Liver (tissue), 9 donors: ENCODE data around the gene CACNG4. TPM values are rescaled to one million over a fixed set of nuclear protein-coding genes. Genes with fewer than 3 reads are reported as not detected.

Experiments
- DNase-seq: peaks from one replicate; pipeline ENCODE4 v3.0.0-alpha.2; 2017; ENCODE audit warnings: low spot score
- H3K27ac ChIP-seq, 2 donors: one replicate each; pipeline ENCODE4 v1.7.0; 2013; ENCODE audit warnings: inconsistent platforms in 2 of 2, low read length in 2 of 2, control low read depth in 1 of 2, low read depth in 1 of 2, mild to moderate bottlenecking in 1 of 2
- H3K27me3 ChIP-seq, 4 donors: one replicate each; pipeline versions ENCODE4 v1.6.1 to v1.7.0; 2013; ENCODE audit warnings: low read length in 3 of 4, inconsistent platforms in 1 of 4, mild to moderate bottlenecking in 1 of 4, moderate library complexity in 1 of 4; ENCODE audit not compliant: control insufficient read depth in 4 of 4, insufficient read depth in 4 of 4
- H3K36me3 ChIP-seq, 4 donors: one replicate each; pipeline versions ENCODE4 v1.6.1 to v1.7.0; 2013; ENCODE audit warnings: low read length in 3 of 4, mild to moderate bottlenecking in 3 of 4, low read depth in 1 of 4, moderate library complexity in 1 of 4; ENCODE audit not compliant: control insufficient read depth in 4 of 4, insufficient read depth in 3 of 4
- H3K4me1 ChIP-seq, 4 donors: one replicate each; pipeline versions ENCODE4 v1.6.1 to v1.7.0; 2013; ENCODE audit warnings: low read length in 3 of 4, mild to moderate bottlenecking in 3 of 4, moderate library complexity in 1 of 4; ENCODE audit not compliant: control insufficient read depth in 4 of 4, insufficient read depth in 4 of 4
- H3K4me3 ChIP-seq, 3 donors: one replicate each; pipeline versions ENCODE4 v1.6.1 to v1.7.0; 2013; ENCODE audit warnings: low read length in 3 of 3, control low read depth in 1 of 3, low read depth in 1 of 3, mild to moderate bottlenecking in 1 of 3
- H3K9ac ChIP-seq, 2 donors: one replicate each; pipeline ENCODE4 v1.7.0; 2013; ENCODE audit warnings: low read length in 2 of 2, mild to moderate bottlenecking in 2 of 2, moderate library complexity in 2 of 2, control low read depth in 1 of 2, low read depth in 1 of 2
- H3K9me3 ChIP-seq, 4 donors: one replicate each; pipeline versions ENCODE4 v1.6.1 to v1.7.0; 2013; ENCODE audit warnings: low read length in 3 of 4; ENCODE audit not compliant: control insufficient read depth in 4 of 4
- ATF3 ChIP-seq: IDR thresholded peaks from 2 replicates; pipeline ENCODE4 v1.6.1; 2016; ENCODE audit warnings: antibody characterized with exemption
- CTCF ChIP-seq: fragments of 150-350 bp; IDR thresholded peaks from 2 replicates; pipeline ENCODE4 v1.5.1; 2017; ENCODE audit warnings: improper control_type of control experiment, low read depth, low read length; ENCODE audit not compliant: missing input control
- EGR1 ChIP-seq, 2 donors: IDR thresholded peaks; 2 replicates each; pipeline ENCODE4 v1.6.1; 2016 to 2018; ENCODE audit warnings: antibody characterized with exemption in 2 of 2, low read depth in 2 of 2
- FOXA1 ChIP-seq: IDR thresholded peaks from 2 replicates; pipeline ENCODE4 v1.6.1; 2016; ENCODE audit warnings: antibody characterized with exemption
- FOXA2 ChIP-seq: IDR thresholded peaks from 2 replicates; pipeline ENCODE4 v1.6.1; 2016; ENCODE audit warnings: antibody characterized with exemption
- GABPA ChIP-seq, 2 donors: IDR thresholded peaks in 1 of 2; conservative IDR thresholded peaks in 1 of 2; 2 replicates each; pipeline ENCODE4 v1.6.1; 2016; ENCODE audit warnings: antibody characterized with exemption in 2 of 2, mild to moderate bottlenecking in 1 of 2, moderate library complexity in 1 of 2
- HNF4A ChIP-seq, 2 donors: conservative IDR thresholded peaks; 2 replicates each; pipeline ENCODE4 v1.6.1; 2016; ENCODE audit warnings: antibody characterized with exemption in 2 of 2, mild to moderate bottlenecking in 2 of 2
- HNF4G ChIP-seq: IDR thresholded peaks from 2 replicates; pipeline ENCODE4 v1.6.1; 2016; ENCODE audit warnings: antibody characterized with exemption
- JUND ChIP-seq, 2 donors: IDR thresholded peaks; 2 replicates each; pipeline ENCODE4 v1.6.1; 2016; ENCODE audit warnings: antibody characterized with exemption in 2 of 2
- MAX ChIP-seq: IDR thresholded peaks from 2 replicates; pipeline ENCODE4 v1.6.1; 2016; ENCODE audit warnings: antibody characterized with exemption
- NR2F2 ChIP-seq: IDR thresholded peaks from 2 replicates; pipeline ENCODE4 v1.6.1; 2016; ENCODE audit warnings: antibody characterized with exemption
- RAD21 ChIP-seq, 2 donors: IDR thresholded peaks; 2 replicates each; pipeline ENCODE4 v1.6.1; 2016; ENCODE audit warnings: antibody characterized with exemption in 2 of 2, mild to moderate bottlenecking in 2 of 2
- REST ChIP-seq: IDR thresholded peaks from 2 replicates; pipeline ENCODE4 v1.6.1; 2016; ENCODE audit warnings: antibody characterized with exemption, mild to moderate bottlenecking
- RXRA ChIP-seq, 2 donors: IDR thresholded peaks; 2 replicates each; pipeline ENCODE4 v1.6.1; 2017 to 2018; ENCODE audit warnings: antibody characterized with exemption in 2 of 2, mild to moderate bottlenecking in 1 of 2
- SP1 ChIP-seq: IDR thresholded peaks from 2 replicates; pipeline ENCODE4 v1.6.1; 2018; ENCODE audit warnings: antibody characterized with exemption, mild to moderate bottlenecking
- TAF1 ChIP-seq: conservative IDR thresholded peaks from 2 replicates; pipeline ENCODE4 v1.6.1; 2016; ENCODE audit warnings: antibody characterized with exemption, mild to moderate bottlenecking
- YY1 ChIP-seq: IDR thresholded peaks from 2 replicates; pipeline ENCODE4 v1.6.1; 2016; ENCODE audit warnings: antibody characterized with exemption, mild to moderate bottlenecking
- ZBTB33 ChIP-seq: IDR thresholded peaks from 2 replicates; pipeline ENCODE4 v1.6.1; 2016; ENCODE audit warnings: antibody characterized with exemption
- WGBS: extraction: QIAGEN DNeasy Blood & Tissue Kit; methylation state at CpG from one replicate; pipeline ENCODE4 v1.1.7; 2013; 5-methylcytosine and 5-hydroxymethylcytosine counted together
- polyA plus RNA-seq, 2 donors: library from polyadenylated mRNA; stranded (reverse) in 1 of 2; unstranded in 1 of 2; fragments of 200-250 nt in 1 of 2; fragments of >200 nt in 1 of 2; fragmentation: Nextera tagmentation in 1 of 2; extraction: Ambion mirVana in 1 of 2; gene quantifications; one replicate each; pipeline versions ENCODE4 v1.2.1 to v1.2.3, GENCODE V29; 2013 to 2015
- total RNA-seq, 2 donors: library from RNA; depleted of rRNA; stranded (reverse); fragments of >200 nt; gene quantifications; one replicate each; pipeline ENCODE4 v1.2.3, GENCODE V29; 2014
- donor health status: healthy.
- donor health status: healthy.
- donor health status: healthy.
- donor health status: healthy.
- donor health status: healthy.

The CACNG4 gene
- total and polyA plus RNA-seq, 4 donors = 0.02 to 0.09 (median 0.08) TPM; not detected in 1

GRCh38 chr17:67050471-67051154 is 86.1 kb downstream of the CACNG4 start:
- WGBS = 91% methylated on average over 6 of the region's 6 CpGs
- H3K27ac ChIP-seq = no peak overlapping the region
- no peaks in the 10 kb centered on the region for H3K27me3 ChIP-seq
- H3K9ac ChIP-seq = no peak overlapping the region
- H3K4me1 ChIP-seq = no peaks in the 10 kb centered on the region
- H3K4me3 ChIP-seq = no peak overlapping the region
- H3K36me3 ChIP-seq = no peaks in the 10 kb centered on the region
- TF ChIP-seq FOXA1 (no peak), MAX (no peak), RXRA (IDR thresholded peaks at IDR 0.05) (no peak), HNF4G (no peak), FOXA2 (no peak), ATF3 (no peak), RAD21 (IDR thresholded peaks at IDR 0.05) (no peak), NR2F2 (no peak), EGR1 (IDR thresholded peaks at IDR 0.05; ENCODE audit: low read depth in 2 of 2) (no peak), SP1 (no peak), GABPA (IDR thresholded peaks at IDR 0.05 in 1 of 2, conservative IDR thresholded peaks at IDR 0.05 in 1 of 2) (no peak), JUND (IDR thresholded peaks at IDR 0.05) (no peak), REST (no peak), HNF4A (conservative IDR thresholded peaks at IDR 0.05) (no peak), YY1 (no peak), CTCF (no peak), TAF1 (no peak), ZBTB33 (no peak)
- DNase-seq = no peak
- peaks cover 3 to 14% (median 4%) of the 10 kb centered on the region in 4 donors for H3K9me3 ChIP-seq
